IMR-90 (cell line): ENCODE measurements around the gene SMYD5. TPM values are rescaled to one million over a fixed set of nuclear protein-coding genes. Genes with fewer than 3 reads are reported as not detected.

Experiments used
- ATAC-seq: fragments of 200-7000 bp; cut with Tn5 transposase; 2 replicates; pipeline ENCODE4 v1.9.1; 2020; ENCODE audit warnings: low read depth, mild to moderate bottlenecking, moderate library complexity
- BruUV-seq: library from RNA; stranded (reverse); fragments of 400-500 nt; replicated peaks from 2 replicates; lab custom pipeline; 2021; lab: Mats Ljungman, UMichigan
- CTCF ChIA-PET: fragments of 300-600 bp; formaldehyde crosslinking; extraction: SDS; loops from one replicate; lab custom pipeline; 2021; ENCODE audit warnings: antibody characterized with exemption; lab: Yijun Ruan, JAX
- POLR2A ChIA-PET: fragments of 300-600 bp; sonication (Branson Sonifier 250); formaldehyde crosslinking; loops from one replicate; lab custom pipeline; 2022; ENCODE audit warnings: antibody characterized with exemption; ENCODE audit not compliant: unreplicated experiment; lab: Charles Lee
- DNase-seq: peaks from one replicate; pipeline ENCODE4 v3.0.0; 2013
- H2AFZ ChIP-seq: replicated peaks from 2 replicates; pipeline ENCODE3; 2013; ENCODE audit warnings: low read length, mild to moderate bottlenecking; ENCODE audit not compliant: poor library complexity
- H2AK5ac ChIP-seq: 2 replicates; pipeline ENCODE4 v1.6.1; 2013; ENCODE audit warnings: low read depth, low read length, inconsistent platforms
- H2AK9ac ChIP-seq: replicated peaks from 2 replicates; pipeline ENCODE3; 2013; ENCODE audit warnings: mild to moderate bottlenecking, low read depth, low read length, moderate library complexity; ENCODE audit not compliant: poor library complexity
- H2BK120ac ChIP-seq: 2 replicates; pipeline ENCODE4 v1.6.1; 2013; ENCODE audit warnings: low read depth, low read length, inconsistent platforms
- H2BK15ac ChIP-seq: 3 replicates; pipeline ENCODE4 v1.6.1; 2013; ENCODE audit warnings: low read depth, low read length, inconsistent platforms
- H2BK20ac ChIP-seq: 2 replicates; pipeline ENCODE4 v1.6.1; 2013; ENCODE audit warnings: low read depth, mild to moderate bottlenecking, inconsistent platforms, low read length, moderate library complexity
- H2BK5ac ChIP-seq: 2 replicates; pipeline ENCODE4 v1.6.1; 2013; ENCODE audit warnings: mild to moderate bottlenecking, low read depth, low read length, inconsistent platforms; ENCODE audit not compliant: poor library complexity, severe bottlenecking
- H3K14ac ChIP-seq: replicated peaks from 2 replicates; pipeline ENCODE4 v1.6.1; 2013; ENCODE audit warnings: low read depth, low read length, inconsistent platforms
- H3K18ac ChIP-seq: 2 replicates; pipeline ENCODE4 v1.6.1; 2013; ENCODE audit warnings: low read depth, low read length, control low read depth
- H3K23ac ChIP-seq: 2 replicates; pipeline ENCODE4 v1.6.1; 2013; ENCODE audit warnings: low read depth, low read length, inconsistent platforms
- H3K27ac ChIP-seq: 2 replicates; pipeline ENCODE4 v1.5.1; 2013; ENCODE audit warnings: mild to moderate bottlenecking, control low read depth, low read length; ENCODE audit not compliant: insufficient read depth
- H3K27me3 ChIP-seq: 2 replicates; pipeline ENCODE4 v1.6.1; 2013; ENCODE audit warnings: low read length; ENCODE audit not compliant: control insufficient read depth, insufficient read depth
- H3K36me3 ChIP-seq: 2 replicates; pipeline ENCODE4 v1.6.1; 2013; ENCODE audit warnings: low read length, mixed read lengths; ENCODE audit not compliant: control insufficient read depth, insufficient read depth
- H3K4ac ChIP-seq: 2 replicates; pipeline ENCODE4 v1.6.1; 2013; ENCODE audit warnings: low read depth, low read length, inconsistent platforms
- H3K4me1 ChIP-seq: 2 replicates; pipeline ENCODE4 v1.6.1; 2013; ENCODE audit warnings: low read length, mixed read lengths; ENCODE audit not compliant: control insufficient read depth, insufficient read depth
- H3K4me2 ChIP-seq: 2 replicates; pipeline ENCODE4 v1.6.1; 2013; ENCODE audit warnings: low read depth, mild to moderate bottlenecking, control low read depth, low read length, moderate library complexity
- H3K4me3 ChIP-seq: 2 replicates; pipeline ENCODE4 v1.5.1; 2013; ENCODE audit warnings: low read depth, mild to moderate bottlenecking, control low read depth, low read length, moderate library complexity; ENCODE audit not compliant: insufficient read depth
- H3K56ac ChIP-seq: 2 replicates; pipeline ENCODE4 v1.6.1; 2013; ENCODE audit warnings: low read length, inconsistent platforms; ENCODE audit not compliant: insufficient read depth; ENCODE audit errors: extremely low read depth
- H3K79me1 ChIP-seq, 2 experiments: 2 replicates each; pipeline ENCODE4 v1.6.1; 2013; ENCODE audit warnings: low read length in 2 of 2, inconsistent platforms in 1 of 2, low read depth in 1 of 2
- H3K9ac ChIP-seq: 2 replicates; pipeline ENCODE4 v1.6.1; 2013; ENCODE audit warnings: low read depth, low read length, control low read depth
- H3K9me1 ChIP-seq: 2 replicates; pipeline ENCODE4 v1.6.1; 2013; ENCODE audit warnings: low read length, inconsistent platforms; ENCODE audit not compliant: insufficient read depth
- H3K9me3 ChIP-seq: 2 replicates; pipeline ENCODE4 v1.6.1; 2013; ENCODE audit warnings: low read length; ENCODE audit not compliant: control insufficient read depth, insufficient read depth
- H4K20me1 ChIP-seq: 2 replicates; pipeline ENCODE4 v1.6.1; 2013; ENCODE audit warnings: low read length, inconsistent platforms; ENCODE audit not compliant: insufficient read depth
- H4K5ac ChIP-seq: 2 replicates; pipeline ENCODE4 v1.6.1; 2013; ENCODE audit warnings: mild to moderate bottlenecking, low read depth, low read length, control low read depth
- H4K8ac ChIP-seq, 2 experiments: 2 replicates each; pipeline ENCODE4 v1.6.1; 2013; ENCODE audit warnings: low read depth in 2 of 2, low read length in 2 of 2, control low read depth in 1 of 2, inconsistent platforms in 1 of 2
- H4K91ac ChIP-seq: 2 replicates; pipeline ENCODE4 v1.6.1; 2013; ENCODE audit warnings: low read depth, low read length, inconsistent platforms; ENCODE audit not compliant: insufficient read depth
- CEBPB ChIP-seq: IDR thresholded peaks from 2 replicates; pipeline ENCODE4 v1.6.1; 2012; ENCODE audit warnings: low read depth, low read length, improper control_type of control experiment
- CHD1 ChIP-seq: IDR thresholded peaks from 2 replicates; pipeline ENCODE4 v1.6.1; 2012; ENCODE audit warnings: low read depth, low read length, improper control_type of control experiment
- FOS ChIP-seq: fragments of 150-350 bp; IDR thresholded peaks from 2 replicates; pipeline ENCODE4 v1.6.1; 2016; ENCODE audit warnings: low read depth, low read length
- MAZ ChIP-seq: IDR thresholded peaks from 2 replicates; pipeline ENCODE4 v1.6.1; 2012; ENCODE audit warnings: low read depth, mild to moderate bottlenecking, low read length, improper control_type of control experiment, moderate library complexity, borderline replicate concordance
- RAD21 ChIP-seq: IDR thresholded peaks from 2 replicates; pipeline ENCODE4 v1.6.1; 2012; ENCODE audit warnings: low read length, improper control_type of control experiment
- RCOR1 ChIP-seq: IDR thresholded peaks from 2 replicates; pipeline ENCODE4 v1.6.1; 2012; ENCODE audit warnings: mild to moderate bottlenecking, low read length, improper control_type of control experiment; ENCODE audit not compliant: insufficient replicate concordance
- RFX5 ChIP-seq: IDR thresholded peaks from 2 replicates; pipeline ENCODE4 v1.8.0; 2012; ENCODE audit warnings: low read depth, mild to moderate bottlenecking, low read length, moderate library complexity
- SMC3 ChIP-seq: fragments of 150-350 bp; IDR thresholded peaks from 2 replicates; pipeline ENCODE4 v1.6.1; 2016; ENCODE audit warnings: low read depth, mild to moderate bottlenecking, antibody characterized with exemption, low read length, moderate library complexity
- WGBS, 2 experiments: methylation state at CpG; one replicate each; pipeline versions ENCODE4 v1.1.5 to v1.1.7; 2013; ENCODE audit warnings: missing lambda C conversion rate in 2 of 2; ENCODE audit not compliant: insufficient read length in 1 of 2; ENCODE audit errors: extremely low coverage in 2 of 2; 5-methylcytosine and 5-hydroxymethylcytosine counted together
- dilution Hi-C: fragments of 300-500 bp; cut with HindIII; formaldehyde crosslinking; loops from one replicate; pipeline ENCODE4 v1.14.3; 2018; ENCODE audit warnings: low sequenced_read_pairs; ENCODE audit not compliant: unreplicated experiment
- in situ Hi-C: fragments of 300-500 bp; cut with MboI; formaldehyde crosslinking; loops from 3 replicates; pipeline ENCODE4 v1.14.3; 2019; ENCODE audit warnings: low sequenced_read_pairs, inconsistent platforms, mixed read lengths
- intact Hi-C: fragments of 100-400 bp; cut with micrococcal nuclease; formaldehyde crosslinking; loops from 2 replicates; pipeline ENCODE4 v1.10.0; 2022
- polyA plus RNA-seq, 3 experiments: library from polyadenylated mRNA; depleted of rRNA; stranded (reverse); fragments of >200 nt; gene quantifications; 2 replicates each; pipeline ENCODE4 v1.2.3, GENCODE V29; 2012; ENCODE audit warnings: low replicate concordance in 1 of 3
- total RNA-seq: library from RNA; depleted of rRNA; stranded (reverse); fragments of >200 nt; gene quantifications from 2 replicates; pipeline ENCODE4 v1.2.3, GENCODE V29; 2012
- TF ChIP-seq, protein P1 (sequence below): conservative IDR thresholded peaks from 2 replicates; pipeline ENCODE4 v1.5.1; 2012; ENCODE audit warnings: mild to moderate bottlenecking, low read depth, low read length, improper control_type of control experiment
- TF ChIP-seq, protein P2 (sequence below): fragments of 150-350 bp; IDR thresholded peaks from 2 replicates; pipeline ENCODE4 v1.6.1; 2017; ENCODE audit warnings: mild to moderate bottlenecking, antibody characterized with exemption, low read length, low read depth

The SMYD5 gene
- total and polyA plus RNA-seq, 2 of the 4 experiments (the other 2 are of a cell fraction), result 17.8 to 19.7 TPM

DNA sequence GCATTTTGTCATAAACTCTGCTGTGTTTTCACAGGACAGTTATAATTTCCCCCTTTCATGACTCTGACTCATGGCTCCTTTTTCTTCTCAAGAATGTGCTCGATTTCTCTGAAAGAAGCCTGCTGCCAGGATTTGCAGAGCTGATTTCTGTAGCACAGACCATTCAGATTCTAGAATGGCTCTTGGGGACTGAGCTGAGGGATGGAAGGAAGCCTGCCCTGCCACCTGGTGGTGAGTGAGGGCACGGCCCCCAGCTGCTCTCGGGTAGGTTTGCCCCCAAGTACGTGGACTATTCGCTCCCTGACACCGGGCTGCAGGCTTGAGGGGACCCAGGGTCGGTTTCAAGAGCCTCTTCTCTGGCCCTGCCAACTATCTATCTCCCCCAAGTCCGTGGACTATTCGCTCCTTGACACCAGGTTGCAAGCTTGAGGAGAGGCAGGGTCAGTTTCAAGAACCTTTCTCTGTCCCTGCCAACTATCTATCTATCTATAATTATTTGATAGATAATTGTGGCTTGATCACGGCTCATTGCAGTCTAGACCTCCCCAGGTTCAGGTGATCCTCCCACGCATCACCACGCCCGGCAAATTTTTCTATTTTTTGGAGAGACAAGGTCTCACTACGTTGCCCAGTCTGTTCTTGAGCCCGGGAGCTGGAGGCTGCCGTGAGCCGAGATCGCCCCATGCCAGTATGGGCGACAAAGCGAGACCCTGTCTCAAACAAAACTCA is 1.4 kb upstream of the SMYD5 start:
- Histone ChIP-seq H4K91ac (no peak overlapping the region), H4K5ac (no peak overlapping the region; the same call in 1 of the 2 replicates), H3K27ac (no peak overlapping the region), H3K9ac (no peak overlapping the region), H4K20me1 (no peaks in the 10 kb centered on the region), H3K9me3 (no peaks in the 10 kb centered on the region), H3K9me1 (0 out of 2 replicates have a peak, but pooled peaks cover 5% of the 10 kb centered on the region), H3K23ac (no peak overlapping the region), H2BK5ac (no peak overlapping the region), H3K4me3 (no peak overlapping the region), H3K18ac (no peak overlapping the region), H3K27me3 (peaks cover 10% of the 10 kb centered on the region), H3K4ac (no peak overlapping the region), H3K79me1 (peaks cover 13 to 28% of the 10 kb centered on the region in 2 experiments; a peak in 3 of 4 replicates), H3K56ac (no peak overlapping the region), H2AK9ac (peak overlapping the region; percentile 63), H2AK5ac (peak overlapping the region; percentile 28; the same call in 1 of the 2 replicates), H2BK120ac (no peak overlapping the region), H3K14ac (no peak overlapping the region), H2AFZ (peak overlapping the region; percentile 83), H3K4me1 (peaks cover 6% of the 10 kb centered on the region; the same call in 1 of the 2 replicates), H4K8ac (peak overlapping the region in 1 of 2 experiments; percentile 56; a peak in 2 of 4 replicates), H3K4me2 (no peak overlapping the region), H2BK15ac (no peak overlapping the region), H3K36me3 (no peaks in the 10 kb centered on the region), H2BK20ac (no peak overlapping the region)
- ATAC-seq (peak; percentile 70), DNase-seq (peak; percentile 87)
- intact Hi-C loops (loop anchor here (1.0 to 2.0 kb wide), 2 partner anchors 128 to 320 kb away; no protein-coding TSS in a partner anchor), in situ Hi-C loops (no loop called here), dilution Hi-C loops (no loop called here)
- 66% methylated on average over 8 of the region's 20 CpGs; no CpG with 5 or more reads in 1 of the 2 experiments for WGBS, 2 experiments
- ChIA-PET CTCF (interaction anchor here (1.0 to 2.4 kb wide), 7 partner anchors 11 to 319 kb away, joined by 3 to 11 read pairs (median 5); no protein-coding TSS in a partner anchor), POLR2A (no interaction called here)
- no TSS peak for BruUV-seq
- TF ChIP-seq RFX5 (no peak), SMC3 (peak; percentile 64), RAD21 (peak; percentile 61), RCOR1 (no peak), FOS (no peak), CEBPB (no peak), MAZ (peak; percentile 88; the same call in 1 of the 2 replicates), CHD1 (no peak)
- TF ChIP-seq, protein P1, sequence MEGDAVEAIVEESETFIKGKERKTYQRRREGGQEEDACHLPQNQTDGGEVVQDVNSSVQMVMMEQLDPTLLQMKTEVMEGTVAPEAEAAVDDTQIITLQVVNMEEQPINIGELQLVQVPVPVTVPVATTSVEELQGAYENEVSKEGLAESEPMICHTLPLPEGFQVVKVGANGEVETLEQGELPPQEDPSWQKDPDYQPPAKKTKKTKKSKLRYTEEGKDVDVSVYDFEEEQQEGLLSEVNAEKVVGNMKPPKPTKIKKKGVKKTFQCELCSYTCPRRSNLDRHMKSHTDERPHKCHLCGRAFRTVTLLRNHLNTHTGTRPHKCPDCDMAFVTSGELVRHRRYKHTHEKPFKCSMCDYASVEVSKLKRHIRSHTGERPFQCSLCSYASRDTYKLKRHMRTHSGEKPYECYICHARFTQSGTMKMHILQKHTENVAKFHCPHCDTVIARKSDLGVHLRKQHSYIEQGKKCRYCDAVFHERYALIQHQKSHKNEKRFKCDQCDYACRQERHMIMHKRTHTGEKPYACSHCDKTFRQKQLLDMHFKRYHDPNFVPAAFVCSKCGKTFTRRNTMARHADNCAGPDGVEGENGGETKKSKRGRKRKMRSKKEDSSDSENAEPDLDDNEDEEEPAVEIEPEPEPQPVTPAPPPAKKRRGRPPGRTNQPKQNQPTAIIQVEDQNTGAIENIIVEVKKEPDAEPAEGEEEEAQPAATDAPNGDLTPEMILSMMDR, result peak; percentile 83
- TF ChIP-seq, protein P2, sequence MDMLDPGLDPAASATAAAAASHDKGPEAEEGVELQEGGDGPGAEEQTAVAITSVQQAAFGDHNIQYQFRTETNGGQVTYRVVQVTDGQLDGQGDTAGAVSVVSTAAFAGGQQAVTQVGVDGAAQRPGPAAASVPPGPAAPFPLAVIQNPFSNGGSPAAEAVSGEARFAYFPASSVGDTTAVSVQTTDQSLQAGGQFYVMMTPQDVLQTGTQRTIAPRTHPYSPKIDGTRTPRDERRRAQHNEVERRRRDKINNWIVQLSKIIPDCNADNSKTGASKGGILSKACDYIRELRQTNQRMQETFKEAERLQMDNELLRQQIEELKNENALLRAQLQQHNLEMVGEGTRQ, result 0 out of 2 replicates have a peak, but pooled peaks have one; percentile 5
